Measurements from ENCODE around the gene RUBCNL. TPM values are rescaled to one million over a fixed set of nuclear protein-coding genes. Genes with fewer than 3 reads are reported as not detected.
"Not testable (repeated sequence)": the region's sequence is repeated elsewhere in the genome, so short reads cannot be mapped to it uniquely, and the experiment has no call there.

RUBCNL gene
- total RNA-seq, 4 donors from 2014 or later = 0.42 to 0.78 TPM; not detected in 2

DNA sequence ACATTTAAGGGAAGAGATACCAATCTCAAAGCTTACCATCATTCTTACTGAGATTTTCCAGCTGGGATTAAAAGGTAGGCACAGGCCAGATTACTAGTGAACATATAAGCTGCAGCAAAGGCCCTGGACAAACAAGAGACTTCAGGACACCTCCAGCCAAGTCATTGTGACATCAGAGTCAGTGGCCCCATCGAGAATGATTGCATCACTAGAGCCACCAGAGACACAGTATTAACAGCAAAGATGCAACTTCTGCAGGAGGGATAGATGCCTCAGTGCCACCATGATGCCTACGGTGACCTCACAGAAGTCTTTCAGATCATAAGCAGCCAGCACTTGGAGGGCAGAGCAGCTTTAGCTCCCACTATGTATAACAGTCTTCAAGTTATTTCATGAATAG lies 8.6 kb downstream of the RUBCNL start:
- Histone ChIP-seq H3K36me3 (no peaks in the 10 kb centered on the region), H3K9me3 (no peaks in the 10 kb centered on the region), H3K27ac (no peak overlapping the region), H3K4me1 (no peaks in the 10 kb centered on the region), H3K27me3 (no peaks in the 10 kb centered on the region), H3K4me3 (no peak overlapping the region)
- in situ Hi-C loops (cut with MboI; ENCODE audit: low sequenced_read_pairs in 4 of 4) = no loop called here
- intact Hi-C loops (cut with DNase I; ENCODE audit: low total_unique reads) = no loop called here
- DNase-seq (no peak), ATAC-seq (no peak)
- TF ChIP-seq POLR2A (IDR thresholded peaks at IDR 0.05) = no peak
- TF ChIP-seq, protein P1, sequence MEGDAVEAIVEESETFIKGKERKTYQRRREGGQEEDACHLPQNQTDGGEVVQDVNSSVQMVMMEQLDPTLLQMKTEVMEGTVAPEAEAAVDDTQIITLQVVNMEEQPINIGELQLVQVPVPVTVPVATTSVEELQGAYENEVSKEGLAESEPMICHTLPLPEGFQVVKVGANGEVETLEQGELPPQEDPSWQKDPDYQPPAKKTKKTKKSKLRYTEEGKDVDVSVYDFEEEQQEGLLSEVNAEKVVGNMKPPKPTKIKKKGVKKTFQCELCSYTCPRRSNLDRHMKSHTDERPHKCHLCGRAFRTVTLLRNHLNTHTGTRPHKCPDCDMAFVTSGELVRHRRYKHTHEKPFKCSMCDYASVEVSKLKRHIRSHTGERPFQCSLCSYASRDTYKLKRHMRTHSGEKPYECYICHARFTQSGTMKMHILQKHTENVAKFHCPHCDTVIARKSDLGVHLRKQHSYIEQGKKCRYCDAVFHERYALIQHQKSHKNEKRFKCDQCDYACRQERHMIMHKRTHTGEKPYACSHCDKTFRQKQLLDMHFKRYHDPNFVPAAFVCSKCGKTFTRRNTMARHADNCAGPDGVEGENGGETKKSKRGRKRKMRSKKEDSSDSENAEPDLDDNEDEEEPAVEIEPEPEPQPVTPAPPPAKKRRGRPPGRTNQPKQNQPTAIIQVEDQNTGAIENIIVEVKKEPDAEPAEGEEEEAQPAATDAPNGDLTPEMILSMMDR (IDR thresholded peaks at IDR 0.05 in 4 of 5, conservative IDR thresholded peaks at IDR 0.05 in 1 of 5) = no peak

DNA sequence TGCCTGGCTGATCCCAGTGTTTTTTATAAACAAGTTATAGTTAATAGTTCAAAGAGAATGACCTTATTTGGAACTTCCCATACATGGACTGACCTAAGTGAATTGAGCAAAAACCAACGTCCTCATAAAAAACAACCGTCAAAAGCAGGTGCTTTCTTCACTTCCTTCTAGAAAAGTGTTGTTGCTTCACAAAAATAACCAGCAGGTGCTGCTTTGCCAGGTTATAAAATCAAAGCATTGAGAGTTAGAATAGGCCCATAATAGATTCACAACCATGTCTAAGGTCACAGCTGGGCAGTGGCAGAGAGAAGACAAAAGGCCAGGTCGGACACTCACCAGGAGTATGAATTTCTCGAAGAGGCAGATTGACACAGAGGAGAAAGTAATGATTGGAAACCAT lies 9.5 kb downstream of the RUBCNL start:
- Histone ChIP-seq H3K36me3 (no peaks in the 10 kb centered on the region), H3K4me1 (no peaks in the 10 kb centered on the region), H3K27ac (no peak overlapping the region), H3K27me3 (no peaks in the 10 kb centered on the region), H3K9me3 (no peaks in the 10 kb centered on the region), H3K4me3 (no peak overlapping the region)
- no peak for TF ChIP-seq POLR2A (IDR thresholded peaks at IDR 0.05)
- TF ChIP-seq, protein P1 (IDR thresholded peaks at IDR 0.05 in 4 of 5, conservative IDR thresholded peaks at IDR 0.05 in 1 of 5) = no peak
- in situ Hi-C loops (cut with MboI; ENCODE audit: low sequenced_read_pairs in 4 of 4) = no loop called here
- DNase-seq = no peak
- ATAC-seq = no peak
- intact Hi-C loops (cut with DNase I; ENCODE audit: low total_unique reads) = no loop called here

DNA sequence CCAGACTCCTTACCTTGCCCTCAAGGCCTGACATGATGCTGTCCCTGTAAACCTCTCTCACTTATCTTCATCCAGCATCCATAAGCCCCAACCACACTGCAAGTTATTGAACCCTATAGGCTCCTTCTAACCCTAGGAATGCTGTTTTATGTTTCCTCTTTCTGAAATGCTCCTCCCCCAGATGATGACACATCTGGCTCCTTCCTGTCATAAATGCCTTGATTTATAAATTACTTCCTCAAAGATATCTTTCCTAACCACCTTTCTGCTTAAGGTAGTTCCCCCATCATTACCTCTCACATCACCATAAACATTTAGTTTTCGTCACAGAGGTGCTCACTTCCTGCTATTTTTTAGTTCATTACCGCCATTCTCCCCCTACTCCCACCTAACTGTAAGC lies 12.3 kb downstream of the RUBCNL start:
- H3K27ac ChIP-seq = no peak overlapping the region

GRCh38 chr13:46373623-46374022 lies 13.4 kb downstream of the RUBCNL start:
- DNase-seq (no peak), ATAC-seq (no peak)
- H3K4me3 ChIP-seq = no peak overlapping the region
- intact Hi-C loops (cut with DNase I; ENCODE audit: low total_unique reads) = no loop called here
- H3K27me3 ChIP-seq = no peaks in the 10 kb centered on the region
- no peak for TF ChIP-seq POLR2A (IDR thresholded peaks at IDR 0.05)
- TF ChIP-seq, protein P1 (IDR thresholded peaks at IDR 0.05 in 4 of 5, conservative IDR thresholded peaks at IDR 0.05 in 1 of 5) = no peak
- H3K36me3 ChIP-seq = no peaks in the 10 kb centered on the region
- no peaks in the 10 kb centered on the region for H3K9me3 ChIP-seq
- in situ Hi-C loops (cut with MboI; ENCODE audit: low sequenced_read_pairs in 4 of 4) = no loop called here
- H3K4me1 ChIP-seq = no peaks in the 10 kb centered on the region
- no peak overlapping the region for H3K27ac ChIP-seq

More for the DNA sequence above, 12.3 kb downstream of the RUBCNL start:
- Histone ChIP-seq H3K36me3 (no peaks in the 10 kb centered on the region), H3K4me1 (no peaks in the 10 kb centered on the region), H3K27me3 (no peaks in the 10 kb centered on the region), H3K9me3 (no peaks in the 10 kb centered on the region), H3K4me3 (no peak overlapping the region)
- DNase-seq = no peak
- no peak for ATAC-seq
- TF ChIP-seq, protein P1 (IDR thresholded peaks at IDR 0.05 in 4 of 5, conservative IDR thresholded peaks at IDR 0.05 in 1 of 5) = no peak
- TF ChIP-seq POLR2A (IDR thresholded peaks at IDR 0.05) = no peak
- in situ Hi-C loops (cut with MboI; ENCODE audit: low sequenced_read_pairs in 4 of 4) = no loop called here
- intact Hi-C loops (cut with DNase I; ENCODE audit: low total_unique reads) = no loop called here

- H3K9me3 ChIP-seq; in situ Hi-C loops (cut with MboI; ENCODE audit: low sequenced_read_pairs in 4 of 4); H3K36me3 ChIP-seq; ATAC-seq; H3K4me1 ChIP-seq; H3K27me3 ChIP-seq; H3K27ac ChIP-seq; DNase-seq; intact Hi-C loops (cut with DNase I; ENCODE audit: low total_unique reads); H3K4me3 ChIP-seq: not testable (repeated sequence)
These were observed 14.1 kb downstream of the RUBCNL start for GRCh38 chr13:46372938-46373337.

Data from gastrocnemius medialis (tissue), 4 donors.